SU-DHL-6 (cell line): ENCODE results near the gene ACSL3.

Source experiments
- H2AFZ ChIP-seq: fragments of 200-600 bp; sonication (generic); 2 replicates; pipeline ENCODE4 v1.6.1; 2014; ENCODE audit warnings: low read depth, mild to moderate bottlenecking, moderate library complexity, mixed read lengths, antibody characterized with exemption, low read length; ENCODE audit not compliant: severe bottlenecking
- H3F3A ChIP-seq: fragments of 200-600 bp; shearing (Covaris generic); 2 replicates; pipeline ENCODE4 v1.6.0; 2016; ENCODE audit warnings: antibody characterized with exemption, mild to moderate bottlenecking; ENCODE audit not compliant: insufficient read depth
- H3K27ac ChIP-seq: fragments of 200-600 bp; sonication (generic); 2 replicates; pipeline ENCODE4 v1.5.1; 2016; ENCODE audit warnings: low read depth, mild to moderate bottlenecking, low read length, moderate library complexity, mixed read lengths
- H3K27me3 ChIP-seq: fragments of 200-600 bp; sonication (generic), shearing (Covaris generic); 2 replicates; pipeline ENCODE4 v1.6.0; 2014; ENCODE audit warnings: mild to moderate bottlenecking, low read length
- H3K36me3 ChIP-seq: fragments of 200-600 bp; sonication (generic); 2 replicates; pipeline ENCODE4 v1.6.1; 2014; ENCODE audit warnings: mild to moderate bottlenecking, low read length, mixed read lengths
- H3K4me2 ChIP-seq: fragments of 300-600, 200-600 bp; shearing (Covaris generic), sonication (generic); 2 replicates; pipeline ENCODE4 v1.6.0; 2014; ENCODE audit warnings: low read length, low read depth, mild to moderate bottlenecking; ENCODE audit not compliant: poor library complexity, severe bottlenecking
- H3K4me3 ChIP-seq: fragments of 200-600 bp; sonication (generic); 2 replicates; pipeline ENCODE4 v1.5.1; 2014; ENCODE audit warnings: antibody characterized with exemption, low read length, mild to moderate bottlenecking, mixed read lengths; ENCODE audit not compliant: insufficient read depth, poor library complexity, severe bottlenecking
- H3K79me2 ChIP-seq: fragments of 200-600 bp; sonication (generic); 2 replicates; pipeline ENCODE4 v1.6.1; 2014; ENCODE audit warnings: mild to moderate bottlenecking, low read length, moderate library complexity; ENCODE audit not compliant: insufficient read depth
- H3K9ac ChIP-seq: fragments of 200-600 bp; sonication (generic); 2 replicates; pipeline ENCODE4 v1.7.0; 2014; ENCODE audit warnings: mild to moderate bottlenecking, low read length
- H3K9me2 ChIP-seq: fragments of 200-600 bp; sonication (generic); replicated peaks from 2 replicates; pipeline ENCODE4 v1.6.1; 2014; ENCODE audit warnings: low read length; ENCODE audit not compliant: insufficient read depth
- H3K9me3 ChIP-seq: fragments of 200-600 bp; sonication (generic); 2 replicates; pipeline ENCODE4 v1.6.1; 2014; ENCODE audit warnings: low read length, mixed read lengths; ENCODE audit not compliant: insufficient read depth
- H4K20me1 ChIP-seq: fragments of 200-600 bp; sonication (generic); 2 replicates; pipeline ENCODE4 v1.6.1; 2014; ENCODE audit warnings: low read depth, mild to moderate bottlenecking, antibody characterized with exemption, low read length, moderate library complexity, mixed read lengths
- CTCF ChIP-seq: fragments of 200-600 bp; sonication (generic); IDR thresholded peaks from one replicate; pipeline ENCODE4 v1.5.1; 2017; ENCODE audit warnings: antibody characterized with exemption, mild to moderate bottlenecking, low read length, moderate library complexity; ENCODE audit not compliant: insufficient read depth, poor library complexity, severe bottlenecking
- EZH2phosphoT487 ChIP-seq: fragments of 200-600 bp; sonication (generic), shearing (Covaris generic); conservative IDR thresholded peaks from 2 replicates; pipeline ENCODE4 v1.6.1; 2018; ENCODE audit warnings: mild to moderate bottlenecking, antibody characterized with exemption, low read length, moderate library complexity, mixed read lengths

Gene ACSL3

GRCh38 chr2:222944552-222944951 lies 83.7 kb downstream of the ACSL3 start:
- H3K9me2 ChIP-seq = no peaks in the 10 kb centered on the region
- no peaks in the 10 kb centered on the region for H4K20me1 ChIP-seq
- TF ChIP-seq CTCF (no peak), EZH2phosphoT487 (no peak)
- H3K4me3 ChIP-seq = no peak overlapping the region
- no peak overlapping the region for H2AFZ ChIP-seq
- H3K4me2 ChIP-seq = no peak overlapping the region
- H3K9me3 ChIP-seq = no peaks in the 10 kb centered on the region
- no peak overlapping the region for H3K27ac ChIP-seq
- H3F3A ChIP-seq = peaks cover 3% of the 10 kb centered on the region; the same call in 1 of the 2 replicates
- no peaks in the 10 kb centered on the region for H3K27me3 ChIP-seq
- peaks cover 9% of the 10 kb centered on the region for H3K36me3 ChIP-seq
- H3K79me2 ChIP-seq = no peaks in the 10 kb centered on the region
- H3K9ac ChIP-seq = no peak overlapping the region

DNA sequence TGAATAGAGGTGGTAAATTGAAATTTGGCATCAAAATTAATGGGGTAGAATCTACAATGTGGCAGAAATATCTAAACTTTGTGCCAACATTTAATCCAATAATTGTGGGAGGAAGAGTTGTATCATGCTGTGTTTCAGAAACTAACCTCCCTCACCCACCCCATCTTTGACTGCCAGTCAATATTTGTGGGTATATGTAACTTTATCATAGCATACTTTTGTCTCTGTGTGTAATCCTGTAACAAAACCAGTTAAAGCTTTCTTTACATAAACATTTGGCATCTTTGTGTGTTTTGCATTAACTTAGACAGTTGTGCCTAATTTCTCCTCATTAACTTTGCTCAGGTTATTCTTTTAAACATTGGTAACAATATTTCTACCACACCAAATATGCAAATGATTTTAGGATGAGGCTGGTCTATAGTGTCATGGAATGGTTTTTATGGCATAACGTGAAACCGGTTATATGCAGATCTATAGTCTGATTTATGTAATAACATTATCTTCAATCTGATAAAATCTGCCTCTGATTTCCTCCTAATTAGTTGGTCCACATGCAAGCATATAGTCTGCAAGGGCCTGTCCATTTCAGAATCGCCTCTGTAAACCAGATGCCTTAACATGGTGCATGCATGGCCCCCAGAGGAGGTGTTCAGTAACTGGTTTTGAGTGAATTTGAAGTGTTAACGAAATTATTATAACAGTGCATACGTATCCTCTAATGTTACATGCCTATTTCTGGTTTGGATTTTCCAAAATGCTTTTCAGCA lies 84.3 kb downstream of the ACSL3 start:
- no peaks in the 10 kb centered on the region for H3K27me3 ChIP-seq
- no peaks in the 10 kb centered on the region for H3K79me2 ChIP-seq
- TF ChIP-seq EZH2phosphoT487 = no peak
- no peak for TF ChIP-seq CTCF
- no peak overlapping the region for H3K4me3 ChIP-seq
- H3K36me3 ChIP-seq = peaks cover 9% of the 10 kb centered on the region
- H3F3A ChIP-seq = peaks cover 3% of the 10 kb centered on the region; the same call in 1 of the 2 replicates
- H3K9me3 ChIP-seq = no peaks in the 10 kb centered on the region
- no peaks in the 10 kb centered on the region for H3K9me2 ChIP-seq
- no peak overlapping the region for H3K4me2 ChIP-seq
- H2AFZ ChIP-seq = no peak overlapping the region
- H4K20me1 ChIP-seq = no peaks in the 10 kb centered on the region
- no peak overlapping the region for H3K9ac ChIP-seq
- no peak overlapping the region for H3K27ac ChIP-seq

GRCh38 chr2:222945887-222946286 lies 85.1 kb downstream of the ACSL3 start:
- no peak overlapping the region for H3K4me3 ChIP-seq
- no peak overlapping the region for H3K4me2 ChIP-seq
- no peak overlapping the region for H2AFZ ChIP-seq
- H3K79me2 ChIP-seq = no peaks in the 10 kb centered on the region
- H3K9me3 ChIP-seq = no peaks in the 10 kb centered on the region
- no peaks in the 10 kb centered on the region for H3K27me3 ChIP-seq
- H3K36me3 ChIP-seq = peaks cover 9% of the 10 kb centered on the region
- no peak for TF ChIP-seq CTCF
- no peak for TF ChIP-seq EZH2phosphoT487
- peaks cover 3% of the 10 kb centered on the region; the same call in 1 of the 2 replicates for H3F3A ChIP-seq
- no peak overlapping the region for H3K9ac ChIP-seq
- H3K9me2 ChIP-seq = no peaks in the 10 kb centered on the region
- H4K20me1 ChIP-seq = no peaks in the 10 kb centered on the region
- H3K27ac ChIP-seq = no peak overlapping the region
